CD4-positive, alpha-beta T cell treated with Interleukin-2 at 100 ng/mL for 4 hours (primary cell): ENCODE results near the gene UBL7.

Source experiments
- DNase-seq: peaks from one replicate; pipeline ENCODE4 v3.0.0-alpha.2; 2020; ENCODE audit warnings: low spot score

The UBL7 gene

DNA sequence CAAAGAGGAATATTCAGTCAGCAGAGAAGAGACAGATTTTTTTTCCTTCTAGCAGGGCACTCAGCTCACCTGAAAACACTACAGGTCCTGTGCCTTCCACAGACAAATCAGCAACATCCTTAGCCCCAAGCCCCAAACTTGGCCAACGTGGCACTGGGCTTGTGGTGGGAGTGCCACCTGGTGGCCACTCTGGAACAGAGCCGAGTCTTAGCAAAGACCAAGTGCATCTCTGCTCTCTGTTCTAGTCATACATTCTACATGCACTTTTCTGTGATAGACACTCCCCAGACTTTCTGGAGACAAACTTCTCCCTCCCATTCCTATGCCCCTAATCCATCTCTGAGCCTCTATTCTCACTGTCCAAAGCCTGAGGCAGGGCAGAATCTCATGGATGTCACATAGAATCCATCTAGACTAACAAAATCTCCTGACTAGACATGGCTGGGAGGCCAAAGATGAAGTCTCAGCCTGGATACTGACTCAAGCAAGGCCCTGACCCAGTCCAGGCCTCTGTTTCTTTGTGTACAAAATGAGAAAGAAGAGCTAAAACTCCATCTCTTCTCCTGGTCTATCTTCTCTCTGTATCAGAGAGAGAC is 22.1 kb downstream of the UBL7 start:
- DNase-seq = peak; percentile 77

DNA sequence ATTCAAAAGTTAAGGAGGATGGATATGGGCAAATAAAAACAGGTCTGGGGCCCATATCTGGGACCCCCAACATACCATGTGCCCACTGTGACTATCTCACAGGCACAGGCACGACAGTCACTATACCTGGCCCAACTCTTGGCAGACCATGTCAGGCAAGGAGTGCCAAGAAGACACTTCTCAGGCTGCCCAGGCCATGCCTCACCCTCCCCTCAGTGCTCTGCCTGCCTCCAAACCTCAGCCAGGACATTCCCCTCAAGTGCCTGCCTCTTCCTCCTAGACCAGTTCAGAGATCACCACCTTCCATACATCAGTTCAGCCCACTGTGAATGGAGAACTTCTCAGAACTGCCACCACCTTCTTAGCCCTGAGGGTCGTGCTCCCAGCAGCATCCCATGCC is 22.8 kb downstream of the UBL7 start:
- no peak for DNase-seq

DNA sequence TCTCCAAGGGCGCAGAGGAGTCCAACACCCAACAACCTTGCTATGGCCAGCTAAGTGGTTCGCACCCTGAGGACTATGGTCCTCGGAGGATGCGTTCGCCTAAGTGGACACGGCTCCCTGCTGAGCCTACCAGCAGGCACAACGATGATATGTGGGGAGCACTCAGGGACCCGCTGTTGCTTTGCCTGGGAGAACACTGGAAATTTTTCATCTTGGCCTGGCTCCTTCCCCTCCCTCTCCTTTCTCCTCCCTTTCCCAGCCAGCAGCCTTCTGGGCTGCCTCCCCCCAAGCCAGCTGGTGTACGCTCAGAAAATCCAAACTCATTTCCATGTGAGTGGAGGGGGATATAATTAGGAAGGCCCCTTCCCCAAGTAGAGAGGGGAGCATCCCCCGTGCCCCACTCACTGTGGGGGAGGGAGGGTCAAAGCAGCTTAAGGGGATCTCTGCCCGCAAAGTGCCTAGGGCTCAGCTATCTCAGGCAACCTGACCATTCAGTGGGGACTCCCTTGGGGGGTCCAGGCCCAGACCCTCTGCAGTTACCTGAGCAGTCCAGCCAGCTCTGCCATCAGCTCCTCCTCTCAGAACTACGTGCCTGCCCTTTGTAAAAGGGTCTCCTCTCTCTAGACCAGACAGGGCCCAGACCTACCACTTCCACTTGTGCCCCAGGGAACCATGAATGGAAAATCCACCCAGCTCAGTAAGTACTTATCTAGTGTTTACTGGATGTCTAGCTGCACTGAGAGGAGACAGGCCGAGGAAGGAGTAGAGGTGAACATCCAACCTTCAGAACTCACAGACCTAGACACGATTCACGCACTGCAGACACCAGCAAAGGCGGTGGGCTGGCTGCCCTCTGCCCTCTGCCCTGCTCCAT is 26.5 kb downstream of the UBL7 start:
- DNase-seq = no peak

DNA sequence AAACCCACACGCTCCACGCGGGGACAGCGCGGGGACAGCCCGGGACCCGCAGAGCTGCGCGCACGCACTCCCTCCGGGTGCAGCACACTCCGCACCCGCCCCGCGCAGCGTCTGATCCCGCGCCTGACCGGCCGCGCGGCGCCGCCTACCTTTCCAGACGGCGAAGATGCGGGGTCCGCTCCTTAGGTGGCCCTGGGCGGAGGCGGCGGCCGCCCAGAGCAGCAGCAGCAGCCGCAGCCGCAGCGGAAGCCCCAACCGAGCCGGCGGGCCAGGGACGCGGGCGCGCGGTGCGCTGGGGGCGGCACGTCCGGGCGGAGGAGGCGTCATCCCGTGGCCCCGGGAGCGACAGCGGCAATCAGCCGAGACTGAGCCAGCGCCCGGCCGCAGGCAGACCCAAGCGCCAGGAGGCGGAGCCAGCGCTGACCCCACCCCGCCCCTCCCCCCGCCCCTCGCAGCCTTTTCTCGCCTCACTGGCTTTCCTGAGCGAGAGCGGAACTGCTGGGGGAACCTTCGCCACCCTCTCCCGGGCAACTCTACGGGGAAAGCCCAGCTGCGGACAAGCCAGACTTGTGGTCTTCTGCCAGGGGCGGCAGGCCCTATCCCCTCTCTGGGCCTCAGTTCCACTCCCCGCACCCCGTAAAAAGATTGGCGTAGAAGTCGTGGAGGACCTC is 27.2 kb downstream of the UBL7 start, which contains the start of gene SEMA7A:
Gene SEMA7A (minus strand): TSS at position 367 of the 671 bp plus-strand sequence. CDS start 40 bp downstream, at position 327.
- DNase-seq = peak; percentile 80

DNA sequence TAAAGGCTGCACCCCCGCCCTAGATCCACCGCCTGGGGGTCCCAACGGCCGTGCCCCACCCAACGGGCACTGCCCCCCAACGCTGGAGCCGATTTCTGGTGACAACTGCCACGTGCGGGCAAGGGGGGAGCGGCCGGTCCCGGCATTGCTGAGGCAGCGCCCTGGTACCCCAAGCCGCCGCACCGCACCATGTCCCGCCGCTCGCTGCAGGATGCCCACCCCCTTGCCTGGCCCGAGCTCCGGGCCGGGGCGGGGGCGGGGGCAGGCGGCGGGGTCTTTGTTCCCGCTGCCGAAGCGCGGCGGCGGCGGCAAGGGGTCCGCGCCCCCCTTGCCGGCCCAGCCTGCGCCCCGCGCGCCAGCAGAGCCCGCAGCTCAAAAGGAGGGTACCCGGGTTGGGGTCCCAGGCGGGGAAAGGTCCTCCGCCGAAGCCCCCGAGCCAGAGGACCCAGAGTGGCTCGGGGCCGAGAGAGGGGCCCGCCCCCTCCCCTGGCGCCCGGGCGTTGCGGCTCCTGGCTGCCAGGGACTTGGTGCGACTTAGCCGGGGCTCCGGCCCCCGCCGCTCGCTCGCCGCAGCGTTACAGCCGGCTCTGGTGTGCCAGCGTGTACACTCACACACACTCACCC is 27.9 kb downstream of the UBL7 start:
- DNase-seq = no peak

DNA sequence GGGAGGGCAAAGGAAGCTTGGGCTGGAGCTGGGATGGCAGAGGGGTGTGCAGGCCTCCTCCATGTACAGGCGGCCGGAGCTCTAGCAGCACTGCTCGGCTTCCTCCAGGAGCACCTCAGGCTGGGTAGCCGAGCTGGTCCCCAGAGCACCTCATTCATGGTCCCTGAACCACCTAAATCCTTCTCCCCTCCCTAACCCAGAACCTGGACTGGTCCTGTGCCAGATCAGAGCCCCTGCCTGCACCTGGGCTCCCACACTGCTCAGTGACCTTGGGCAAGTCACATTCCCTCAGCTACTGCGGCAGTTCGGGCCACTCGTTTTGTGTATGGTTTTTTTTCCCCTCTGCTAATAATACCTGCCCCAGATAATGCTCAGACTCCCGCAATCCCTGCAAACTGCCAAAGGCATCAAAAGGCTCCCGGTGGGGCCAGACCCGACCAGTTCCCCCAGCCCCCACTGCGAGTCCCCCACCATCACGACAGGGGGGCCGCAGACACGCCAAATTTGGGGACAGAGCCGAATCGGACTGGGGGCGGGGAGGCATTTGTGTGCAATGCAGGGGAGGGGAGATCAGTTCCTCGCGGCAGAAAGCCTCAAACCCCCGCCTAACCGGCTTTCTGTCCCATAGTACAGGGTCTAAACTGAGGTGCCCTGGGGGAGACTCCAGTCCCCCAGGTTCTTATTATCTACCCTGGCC is 28.5 kb downstream of the UBL7 start:
- DNase-seq = no peak

DNA sequence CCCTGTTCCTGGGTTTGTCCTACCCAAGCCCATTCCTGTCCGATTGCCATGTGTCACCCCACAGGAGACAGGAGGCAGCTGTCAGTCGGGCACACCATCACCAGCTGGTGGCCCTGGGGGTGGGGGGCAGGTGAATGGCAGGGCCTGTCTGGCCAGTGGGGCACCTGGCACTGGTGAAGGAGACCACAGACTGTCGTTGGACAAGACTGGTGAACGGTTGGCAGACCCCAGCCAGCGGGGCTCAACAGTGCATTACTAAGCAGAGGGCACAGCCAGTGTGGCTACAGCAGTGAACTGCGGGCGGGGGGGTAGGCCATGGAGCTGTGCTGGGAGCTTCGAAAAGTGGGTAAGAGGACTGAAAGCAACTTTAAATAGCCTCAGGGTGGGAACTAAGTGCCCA is 29.3 kb downstream of the UBL7 start:
- DNase-seq = no peak

DNA sequence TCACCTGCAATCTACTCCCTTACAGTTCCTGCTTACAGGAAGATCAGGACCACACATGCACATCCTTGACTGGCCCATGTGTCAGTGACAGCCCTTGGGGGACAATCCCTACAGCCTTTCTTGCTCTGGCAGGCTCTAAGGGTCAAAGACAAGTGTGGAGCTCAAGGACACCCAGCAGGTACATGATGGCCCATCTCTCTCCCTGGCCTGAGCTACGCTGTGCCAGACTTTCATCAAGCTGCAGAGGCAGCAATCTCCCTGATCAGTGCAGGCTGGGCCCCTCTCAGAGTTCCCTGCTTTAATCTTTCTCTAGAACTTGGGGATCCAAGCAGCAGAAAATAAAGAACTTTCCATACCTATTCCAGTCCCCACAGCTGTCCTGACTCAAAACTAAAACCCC is 29.8 kb downstream of the UBL7 start:
- no peak for DNase-seq

DNA sequence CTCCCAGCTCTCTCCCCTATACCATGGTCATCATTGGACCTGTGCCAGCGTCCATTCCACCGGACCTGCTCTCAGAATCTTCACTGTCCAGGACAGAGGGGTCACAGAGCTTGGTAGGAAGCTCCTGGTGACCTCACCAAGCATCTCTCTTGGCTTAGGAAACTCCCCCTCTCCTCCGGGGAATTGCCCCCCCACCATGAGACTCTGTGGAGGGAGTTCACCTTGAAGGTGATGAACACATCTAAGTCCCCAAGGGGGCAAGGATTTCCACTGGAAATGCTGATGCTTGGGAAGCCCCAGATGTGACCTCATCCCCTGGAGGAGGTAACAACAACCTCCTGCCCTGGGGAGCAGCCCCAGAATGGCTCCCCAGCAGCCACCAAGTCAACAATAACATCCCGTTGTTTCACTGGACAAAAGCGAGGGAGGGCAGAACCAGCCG is 30.4 kb downstream of the UBL7 start:
- DNase-seq = no peak

DNA sequence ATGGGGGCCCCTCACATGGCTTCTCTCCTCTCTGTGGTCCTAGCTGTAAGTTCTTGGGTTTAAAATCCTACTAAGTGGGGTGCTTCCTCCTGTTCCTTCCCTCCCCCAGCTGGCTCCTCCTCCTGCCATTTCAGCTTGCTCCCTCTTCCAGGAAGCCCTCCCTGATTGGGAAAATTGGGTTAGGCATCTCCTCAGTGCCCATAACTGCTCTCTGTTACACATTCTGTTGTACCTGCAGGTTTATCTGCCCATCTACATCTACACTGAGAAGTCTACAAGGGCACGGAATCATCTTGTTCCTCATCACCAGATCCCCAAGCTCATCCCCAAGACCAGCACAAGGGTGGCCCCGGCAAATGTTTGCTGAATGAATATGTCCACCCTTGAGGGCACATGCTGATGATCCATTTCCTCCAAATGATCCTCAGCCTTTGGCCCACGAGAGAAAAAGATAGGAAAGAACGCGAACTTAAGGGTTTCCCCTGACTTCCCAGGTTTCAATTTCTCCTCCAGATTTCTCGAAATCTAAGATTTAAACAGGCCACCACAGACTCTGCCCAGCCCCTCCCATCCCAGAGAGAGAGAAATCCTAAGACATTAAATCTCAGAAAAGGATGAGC is 31.1 kb downstream of the UBL7 start:
- DNase-seq = no peak

DNA sequence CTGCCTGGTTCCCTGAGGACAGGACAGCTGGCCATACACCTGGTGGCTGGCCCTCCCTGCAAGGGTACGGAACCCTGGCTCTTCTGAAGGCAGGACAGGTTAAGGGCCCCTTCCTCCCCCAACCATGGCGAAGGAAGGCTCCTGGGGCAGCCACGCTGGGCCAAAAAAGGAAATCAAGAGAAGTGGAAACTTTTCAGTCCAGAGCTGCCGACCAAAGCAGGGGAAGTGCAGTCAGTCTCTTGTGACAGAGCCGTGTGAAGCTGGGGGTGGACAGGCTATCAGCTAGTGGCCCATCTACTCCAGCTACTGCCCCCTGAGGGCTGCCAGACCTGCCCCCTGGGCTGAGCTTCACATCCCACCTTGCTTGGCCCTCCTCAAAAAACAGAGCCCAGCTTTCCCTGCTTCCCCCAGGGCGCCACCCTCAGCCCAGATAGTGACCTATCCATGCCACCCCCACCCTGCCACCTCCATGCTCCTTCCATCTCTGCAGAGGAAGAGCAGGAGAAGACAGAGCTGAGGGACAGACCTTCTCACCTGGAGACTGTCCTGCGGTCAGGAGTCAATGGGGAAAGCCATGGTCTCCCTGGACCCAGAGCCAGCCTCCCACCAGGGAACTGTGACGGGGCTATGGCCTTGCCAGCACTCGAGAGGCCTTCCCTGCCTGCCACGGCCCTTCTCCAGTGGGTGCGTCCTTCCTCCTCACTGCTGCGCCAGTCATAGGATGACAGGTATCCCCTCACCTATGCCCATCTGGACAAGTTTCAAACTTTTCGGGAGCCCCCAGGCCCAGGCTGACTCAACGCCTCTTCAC is 31.8 kb downstream of the UBL7 start:
- DNase-seq = no peak

DNA sequence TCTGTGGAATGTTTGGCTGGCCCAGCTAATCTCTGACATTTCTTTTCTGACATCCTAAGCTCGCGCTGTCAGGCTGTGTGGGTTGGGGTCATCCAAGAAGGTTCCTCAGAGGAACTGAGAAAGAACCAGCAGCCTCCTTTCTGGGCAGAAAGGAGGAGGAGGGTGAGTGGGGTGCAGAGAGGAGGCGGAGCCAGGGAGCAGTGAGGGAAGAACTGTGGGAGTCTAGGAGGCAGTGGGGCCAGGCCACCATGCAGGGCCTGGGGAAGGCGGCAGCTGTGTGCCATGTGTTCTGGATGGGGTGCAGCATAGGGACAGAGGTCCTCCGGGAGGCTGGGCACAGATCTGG is 32.5 kb downstream of the UBL7 start:
- no peak for DNase-seq

DNA sequence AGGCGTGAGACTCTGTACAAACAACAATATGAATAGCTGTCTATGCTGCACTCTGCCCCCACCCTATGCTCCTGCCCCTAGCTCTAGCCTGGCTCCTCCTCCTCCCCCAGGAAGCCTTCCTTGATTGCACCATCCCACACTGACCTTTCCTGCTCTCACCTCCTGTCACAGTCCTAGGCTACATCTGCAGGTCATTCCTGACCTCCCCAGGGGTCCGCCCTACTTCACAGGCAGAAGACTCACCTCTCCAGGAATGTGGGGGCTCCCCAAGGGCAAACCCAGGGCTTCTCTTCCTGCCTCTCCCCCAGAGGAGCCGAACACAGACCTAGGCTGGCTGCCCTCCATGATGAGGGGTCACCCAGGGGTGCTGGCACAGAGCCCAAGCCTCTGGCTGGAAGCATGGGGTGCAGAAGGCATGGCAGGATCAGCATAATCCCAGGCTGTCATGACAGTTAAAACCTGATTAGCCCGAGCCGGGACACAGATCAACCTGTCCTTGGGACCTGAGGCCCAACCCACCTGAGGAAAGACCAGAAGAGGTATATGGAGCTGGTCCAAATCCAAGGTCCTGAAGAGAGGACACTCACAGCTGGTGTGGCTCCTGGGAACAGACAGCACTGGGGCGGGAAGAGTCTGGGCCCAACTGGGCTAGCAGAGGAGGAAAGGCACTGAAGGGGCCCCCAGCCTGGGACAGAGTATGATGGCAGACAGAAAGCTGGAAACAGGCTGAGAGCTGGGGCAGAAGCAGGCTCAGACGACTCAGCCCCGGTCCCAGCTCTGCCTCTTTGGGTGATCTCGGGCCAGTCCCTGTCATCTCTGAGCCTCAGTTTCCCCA is 33.1 kb downstream of the UBL7 start:
- DNase-seq = no peak

DNA sequence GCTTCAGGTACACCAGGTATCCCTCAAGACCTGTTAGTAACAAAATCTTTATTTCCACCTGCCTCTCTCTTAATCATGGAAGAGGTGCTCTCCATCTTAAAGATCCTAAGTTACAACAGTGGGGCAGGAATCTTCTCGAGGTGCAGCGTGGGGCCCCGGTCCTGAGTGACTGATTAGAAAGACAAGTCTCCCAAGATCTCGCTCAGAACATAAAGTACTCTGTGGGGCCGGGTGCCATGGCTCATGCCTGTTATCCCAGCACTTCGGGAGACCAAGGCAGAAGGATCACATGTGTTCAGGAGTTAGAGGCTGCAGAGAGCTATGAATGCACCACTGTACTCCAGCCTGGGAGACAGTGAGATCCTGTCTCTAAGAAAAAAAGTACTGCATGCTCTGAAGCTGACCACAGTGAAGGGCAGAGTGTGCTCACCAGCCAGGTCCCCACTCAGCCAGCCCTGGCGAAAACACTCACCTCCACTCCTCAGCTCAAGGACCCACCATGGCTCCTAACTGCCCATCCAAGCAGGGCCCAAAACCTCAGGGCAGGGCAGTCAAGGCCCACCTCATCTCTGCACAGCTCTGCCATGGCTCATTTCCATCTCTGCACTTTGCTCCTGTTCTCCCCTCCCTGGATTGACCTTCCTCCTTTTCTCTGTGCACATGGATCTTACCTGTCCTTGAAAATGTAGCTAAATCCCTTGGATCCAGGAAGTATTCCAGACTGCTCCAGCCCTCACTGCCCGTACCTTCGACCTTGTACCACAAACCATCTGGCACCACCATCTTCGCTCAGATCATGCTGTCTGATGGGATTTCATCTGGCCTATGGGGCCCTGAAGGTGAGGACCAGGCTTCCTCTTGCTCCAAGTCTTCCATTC is 34.3 kb downstream of the UBL7 start:
- DNase-seq = no peak

DNA sequence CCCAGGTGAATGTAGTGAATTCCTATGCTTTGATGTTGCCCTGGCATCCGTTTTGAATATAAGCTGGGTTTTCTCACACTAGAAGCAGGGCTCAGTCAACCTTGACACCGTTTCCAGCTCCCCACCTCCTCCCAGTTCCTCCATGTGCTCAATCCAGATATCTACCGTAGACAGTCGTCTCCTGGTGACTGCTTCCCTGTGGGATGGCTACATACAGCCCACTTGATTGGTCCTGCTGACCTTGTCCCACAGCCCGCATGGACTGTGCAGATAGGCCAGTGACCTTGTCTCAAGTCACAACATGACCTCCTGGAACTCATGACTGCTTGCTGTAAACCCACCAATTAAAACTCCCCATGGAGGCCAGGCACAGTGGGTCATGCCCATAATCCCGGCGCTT is 35.3 kb downstream of the UBL7 start:
- DNase-seq = no peak

DNA sequence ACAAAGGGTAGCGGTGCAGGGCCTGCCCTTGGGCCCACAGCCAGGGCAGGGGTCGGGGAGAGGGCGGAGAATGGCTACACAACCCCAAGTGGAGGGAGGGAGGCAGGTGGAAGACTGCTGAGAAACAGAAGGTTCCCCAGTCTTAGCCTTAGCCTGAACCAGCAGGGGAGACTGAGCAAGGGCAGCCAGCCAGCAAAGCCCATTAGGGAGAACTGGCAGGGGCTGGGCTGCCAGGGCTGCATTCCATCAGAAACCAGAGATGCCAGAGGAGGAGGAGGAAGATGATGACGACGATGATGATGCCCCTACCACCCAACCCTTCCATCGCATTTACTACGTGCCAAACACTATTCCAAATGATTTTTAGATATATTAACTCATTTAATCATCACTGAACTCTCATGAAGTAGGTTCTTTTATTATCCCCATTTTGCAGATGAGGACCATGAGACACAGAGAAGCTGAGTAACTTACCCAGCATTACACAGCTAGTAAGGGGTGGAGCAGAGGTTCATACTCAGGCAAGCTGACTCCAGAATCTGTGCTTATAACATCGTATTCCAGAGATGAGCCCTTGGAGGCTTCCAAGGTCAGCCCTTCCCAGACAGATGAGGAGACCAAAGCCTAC is 35.9 kb downstream of the UBL7 start:
- no peak for DNase-seq

DNA sequence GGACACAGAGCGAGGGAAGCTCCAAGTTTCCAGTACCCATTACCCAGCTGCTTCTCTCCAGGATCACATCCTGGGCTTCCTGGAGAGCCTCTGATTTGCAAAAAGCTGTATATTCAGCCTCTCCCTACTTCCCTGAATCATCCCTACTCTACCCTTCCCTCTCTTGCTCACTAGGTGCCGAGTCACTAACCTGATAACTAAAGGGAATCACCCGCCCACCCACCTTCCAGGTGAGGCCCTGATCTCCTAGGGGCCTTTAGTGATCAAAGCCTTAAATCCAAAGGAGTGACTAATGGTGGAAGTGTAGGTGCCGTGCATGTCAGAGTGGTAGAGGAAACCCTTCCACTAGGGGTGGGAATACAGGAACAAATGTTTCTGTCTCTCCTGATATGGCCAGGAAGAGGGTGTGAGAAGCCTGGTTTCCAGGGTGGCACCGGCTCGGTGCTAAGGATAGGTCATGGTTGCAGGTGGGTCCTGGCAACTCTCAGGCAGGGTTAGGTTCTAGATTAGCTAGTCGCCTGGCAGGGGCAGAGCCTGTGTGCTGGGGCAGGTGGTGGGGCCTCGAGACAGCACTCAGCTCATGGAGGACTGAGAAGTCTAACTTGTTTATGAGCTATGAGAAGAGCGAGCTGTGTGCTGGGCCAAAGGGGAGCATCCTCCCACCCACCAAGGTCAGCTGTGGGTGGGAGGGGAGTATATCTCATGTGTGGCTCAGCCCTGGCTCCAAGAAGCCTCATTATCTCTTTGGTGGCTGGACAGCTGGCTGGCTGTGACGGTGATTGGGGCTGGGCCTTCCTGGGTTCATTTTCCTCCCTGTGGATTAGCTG is 37.3 kb downstream of the UBL7 start:
- no peak for DNase-seq
